HG03439 (cell line): ENCODE results near the gene FBP2.
"Not testable (repeated sequence)": the region's sequence is repeated elsewhere in the genome, so short reads cannot be mapped to it uniquely, and the experiment has no call there.

Experiments used
- ATAC-seq: cut with Tn5 transposase; IDR thresholded peaks from one replicate; pipeline ENCODE4 v1.9.1; 2021; ENCODE audit warnings: mild to moderate bottlenecking, moderate library complexity; ENCODE audit not compliant: unreplicated experiment

The FBP2 gene

DNA sequence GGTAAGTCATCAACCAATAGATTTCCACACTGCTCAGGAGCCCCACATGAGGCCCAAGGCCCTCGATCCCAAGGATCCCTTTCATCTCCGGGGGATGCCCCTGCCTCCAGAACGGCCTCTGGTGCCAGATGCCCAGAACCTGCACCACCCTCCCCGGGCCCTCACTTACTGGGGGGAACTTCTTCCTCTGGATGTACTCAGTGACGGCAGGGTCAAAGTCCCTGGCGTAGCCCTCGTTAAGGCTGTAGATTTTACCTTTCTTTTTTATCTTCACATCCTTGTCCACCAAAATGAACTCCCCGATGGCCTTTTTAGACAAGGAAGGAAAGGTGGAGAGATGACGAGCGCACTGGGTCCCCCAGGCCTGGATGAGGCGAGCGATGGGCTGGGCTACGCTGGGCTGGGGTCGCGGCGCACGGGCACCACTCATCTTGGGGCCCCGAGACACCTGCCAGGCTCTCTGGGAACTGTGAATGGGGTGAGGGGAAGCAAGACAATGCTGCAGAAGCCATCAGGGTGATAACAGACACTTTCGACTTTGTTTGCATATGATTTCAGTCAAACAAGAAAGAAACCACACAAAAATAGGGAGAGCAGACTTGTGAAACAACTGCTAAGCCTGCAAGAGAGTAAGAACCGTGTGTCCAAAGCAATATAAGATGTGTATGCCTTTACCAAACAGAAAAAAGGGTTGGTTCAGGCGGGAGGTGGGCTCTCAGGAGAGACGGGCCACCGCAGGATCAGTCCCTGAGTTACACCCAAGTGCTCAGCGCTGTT, 13.2 kb upstream of the FBP2 start:
- ATAC-seq, result no peak

DNA sequence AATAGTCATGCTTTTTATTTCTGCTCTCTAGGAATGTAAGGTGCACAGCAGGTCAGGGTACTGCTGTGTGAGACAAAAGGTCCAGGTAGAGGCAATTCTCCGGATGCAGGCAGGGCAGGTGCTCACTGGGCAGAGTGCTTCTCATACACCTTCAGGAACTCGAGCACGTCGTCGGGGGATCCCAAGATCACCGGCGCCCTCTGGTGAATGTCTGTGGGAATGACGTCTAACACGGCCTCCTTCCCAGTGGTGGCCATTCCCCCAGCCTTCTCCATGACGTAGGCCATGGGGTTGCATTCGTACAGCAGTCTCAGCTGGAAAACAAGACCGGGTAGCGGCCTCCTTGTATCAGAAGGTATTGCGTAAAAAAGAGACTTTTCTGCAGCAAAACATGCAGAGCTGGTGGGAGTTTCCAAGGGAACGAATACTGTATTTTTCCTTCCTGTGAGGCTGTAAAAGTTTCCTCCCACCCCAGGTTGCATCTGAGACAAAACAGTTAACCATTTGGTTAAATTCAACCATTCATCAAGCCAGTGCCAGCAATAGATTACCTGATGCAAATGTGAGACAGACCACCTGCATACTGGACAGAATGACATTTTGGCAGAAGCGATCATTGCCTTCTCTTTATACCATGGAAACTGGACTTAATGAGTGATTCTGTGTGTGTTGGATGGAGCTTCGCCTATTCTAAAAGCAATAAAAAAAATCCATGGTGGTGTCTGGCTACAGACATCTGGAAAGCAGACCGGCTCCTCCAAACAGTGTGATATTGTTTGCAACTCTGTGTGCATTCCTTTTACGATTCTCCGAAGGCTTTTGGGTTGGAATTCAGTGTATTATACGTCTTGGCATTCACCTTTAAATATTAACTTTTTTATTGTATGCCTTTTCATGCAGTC, 9.9 kb upstream of the FBP2 start:
- ATAC-seq, result no peak

DNA sequence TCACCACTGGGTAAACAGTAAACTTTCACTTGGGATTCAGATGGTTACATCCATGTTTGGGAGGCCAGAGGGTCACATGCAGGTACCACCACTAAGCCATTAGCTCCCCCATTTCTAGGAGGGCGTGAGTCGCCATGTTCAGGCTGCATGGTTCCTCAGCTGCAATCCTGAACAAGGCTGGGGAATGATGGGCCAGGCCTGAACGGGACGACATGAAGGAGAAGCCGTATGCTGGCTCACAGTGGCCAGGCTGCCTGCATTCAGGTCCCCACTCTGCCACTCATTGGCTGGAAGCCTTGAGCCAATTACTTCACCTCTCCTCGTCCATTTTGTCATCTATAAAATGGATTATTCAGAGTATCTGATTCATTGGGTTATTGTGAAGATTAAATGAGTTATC, 9.0 kb upstream of the FBP2 start:
- ATAC-seq, result no peak

DNA sequence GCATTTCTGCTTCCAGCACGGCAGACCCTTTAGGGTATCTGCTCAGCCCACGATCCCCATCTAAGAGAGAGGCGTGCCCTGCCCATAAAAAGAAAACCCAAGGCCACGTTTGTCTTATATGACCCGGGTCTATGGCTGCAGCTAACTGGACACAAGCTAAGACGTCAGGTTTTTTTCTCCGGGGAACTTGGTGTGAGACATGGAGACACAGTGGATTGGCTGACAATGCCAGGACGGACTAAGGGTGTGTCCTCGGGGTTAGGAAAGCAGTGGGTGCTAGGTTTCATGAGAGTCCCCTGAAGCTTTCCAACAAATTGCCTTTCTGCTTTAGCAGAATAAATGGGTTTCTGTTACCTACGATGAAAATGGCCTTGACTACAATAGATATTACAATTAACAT, 7.1 kb upstream of the FBP2 start:
- ATAC-seq, result no peak

DNA sequence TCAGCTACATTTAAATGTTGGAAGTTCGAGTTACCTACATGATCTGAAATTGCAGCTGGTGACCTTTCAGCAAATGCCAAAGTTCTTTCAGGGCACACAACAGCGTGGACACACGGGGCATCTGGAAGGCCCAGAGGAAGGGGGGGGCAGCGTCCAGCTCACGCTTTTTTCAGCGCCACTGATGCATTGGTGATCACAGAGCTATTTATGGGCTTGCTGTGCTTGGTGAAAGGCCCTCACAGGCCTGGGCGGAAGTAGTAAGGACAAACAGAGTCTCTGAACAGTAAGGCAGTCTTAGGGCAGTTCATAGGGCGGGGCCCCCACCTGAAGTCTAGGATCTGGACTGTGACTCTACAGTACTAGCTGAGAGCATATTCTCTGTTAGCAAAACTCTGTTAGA, 6.6 kb upstream of the FBP2 start:
- ATAC-seq, result no peak

DNA sequence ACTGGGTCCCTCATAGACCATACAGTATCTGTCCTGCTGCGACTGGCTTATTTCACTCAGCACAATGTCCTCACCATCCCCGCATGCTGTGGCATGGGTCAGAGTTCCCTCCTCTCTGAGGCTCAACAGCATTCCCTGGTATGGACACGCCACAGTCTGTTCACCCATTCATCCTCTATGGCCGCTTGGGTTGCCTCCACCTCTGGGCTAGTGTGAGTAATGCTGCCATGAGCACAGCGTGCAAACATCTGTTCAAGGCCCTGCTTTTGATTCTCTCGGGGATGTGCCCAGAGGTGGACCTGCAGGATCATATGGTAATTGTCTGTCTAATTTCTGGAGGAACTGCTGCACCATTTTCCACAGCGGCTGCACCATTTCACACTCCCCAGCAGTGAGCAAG, 5.5 kb upstream of the FBP2 start:
- no peak for ATAC-seq

DNA sequence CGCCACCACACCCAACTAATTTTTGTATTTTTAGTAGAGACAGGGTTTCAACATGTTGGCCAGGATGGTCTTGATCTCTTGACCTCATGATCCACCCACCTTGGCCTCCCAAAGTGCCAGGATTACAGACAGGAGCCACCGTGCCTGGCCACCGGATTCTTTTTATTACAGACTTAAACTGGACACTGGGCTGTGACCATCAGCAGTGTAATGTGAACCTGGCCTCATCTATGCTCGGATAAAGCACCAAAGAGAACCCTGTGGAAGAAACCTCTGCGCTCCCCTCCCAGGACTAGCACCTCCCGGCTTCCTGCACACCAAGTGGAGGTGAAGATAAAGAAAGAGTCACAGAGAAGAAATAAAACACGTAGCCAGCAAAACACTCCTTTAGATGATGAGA, 941 bp downstream of the FBP2 start:
- not testable (repeated sequence) for ATAC-seq

DNA sequence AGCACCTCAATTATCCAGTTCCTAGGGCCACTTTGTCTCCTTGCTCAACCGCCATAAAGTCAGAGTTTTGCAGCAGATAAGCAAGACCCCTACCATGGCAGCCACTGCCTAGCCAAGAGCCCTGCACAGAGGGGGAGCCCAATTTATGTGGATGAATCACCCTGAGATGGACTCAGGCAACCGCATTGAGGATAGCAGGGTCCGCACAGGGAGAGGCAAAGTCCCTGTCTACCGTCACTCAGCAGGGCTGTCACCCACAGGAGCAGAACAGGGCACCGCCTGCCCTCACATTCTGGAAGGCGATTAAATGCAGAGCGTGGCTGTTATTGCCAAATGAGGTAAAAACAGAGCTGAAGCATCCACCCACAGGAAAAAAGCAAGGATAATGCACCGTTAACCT, 1.7 kb downstream of the FBP2 start:
- no peak for ATAC-seq

DNA sequence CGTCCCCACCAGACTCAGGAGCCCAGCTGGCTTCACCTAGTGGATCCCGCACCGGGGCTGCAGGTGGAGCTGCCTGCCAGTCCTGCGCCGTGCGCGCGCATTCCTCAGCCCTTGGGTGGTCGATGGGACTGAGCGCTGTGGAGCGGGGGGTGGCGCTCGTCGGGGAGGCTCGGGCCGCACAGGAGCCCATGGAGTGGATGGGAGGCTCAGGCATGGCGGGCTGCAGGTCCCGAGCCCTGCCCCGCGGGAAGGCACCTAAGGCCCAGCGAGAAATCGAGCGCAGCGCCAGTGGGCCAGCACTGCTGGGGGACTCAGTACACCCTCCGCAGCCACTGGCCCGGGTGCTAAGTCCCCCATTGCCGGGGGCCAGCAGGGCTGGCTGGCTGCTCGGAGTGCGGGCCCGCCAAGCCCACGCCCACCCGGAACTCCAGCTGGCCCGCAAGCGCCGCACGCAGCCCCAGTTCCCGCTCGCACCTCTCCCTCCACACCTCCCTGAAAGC, 2.5 kb downstream of the FBP2 start:
- not testable (repeated sequence) for ATAC-seq

DNA sequence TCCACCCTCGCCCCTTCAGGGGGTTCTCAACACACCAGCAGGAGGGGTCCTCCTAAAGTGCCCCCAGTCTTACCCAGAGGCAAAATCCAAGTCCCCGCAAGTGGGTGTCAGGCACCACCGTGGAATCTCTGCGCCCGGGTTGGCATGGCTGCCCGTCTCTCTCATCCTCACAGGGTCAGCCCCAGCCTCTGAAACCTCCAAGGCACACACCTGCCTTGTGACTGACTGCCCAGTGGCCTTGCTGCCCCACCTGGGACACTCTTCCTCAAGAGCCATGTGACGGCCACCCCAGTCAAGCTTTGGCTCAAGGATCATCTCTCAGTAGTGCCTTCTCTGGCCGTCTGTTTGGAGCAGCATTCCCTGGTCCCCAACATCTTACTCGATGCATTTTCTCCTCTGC, 4.9 kb downstream of the FBP2 start:
- no peak for ATAC-seq

DNA sequence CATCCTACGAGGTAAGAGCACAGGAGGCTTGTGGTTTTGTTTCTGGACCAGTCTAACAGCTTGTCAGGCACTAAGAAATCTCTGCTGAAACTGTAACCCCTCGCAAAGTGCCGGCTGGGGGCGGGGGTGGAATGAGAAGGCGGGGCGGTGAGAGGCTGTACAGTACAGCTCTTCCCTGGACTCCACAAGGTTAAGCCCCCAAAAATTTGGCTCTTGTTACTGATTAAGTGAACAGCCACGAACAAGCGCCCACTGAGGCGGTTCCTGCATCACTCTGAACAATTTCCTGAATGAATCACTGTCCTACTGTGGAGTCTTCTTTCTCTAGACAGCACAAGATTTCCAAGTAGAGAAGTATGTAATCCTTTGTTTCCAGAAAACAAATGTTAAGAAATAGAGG, 6.8 kb downstream of the FBP2 start:
- no peak for ATAC-seq

DNA sequence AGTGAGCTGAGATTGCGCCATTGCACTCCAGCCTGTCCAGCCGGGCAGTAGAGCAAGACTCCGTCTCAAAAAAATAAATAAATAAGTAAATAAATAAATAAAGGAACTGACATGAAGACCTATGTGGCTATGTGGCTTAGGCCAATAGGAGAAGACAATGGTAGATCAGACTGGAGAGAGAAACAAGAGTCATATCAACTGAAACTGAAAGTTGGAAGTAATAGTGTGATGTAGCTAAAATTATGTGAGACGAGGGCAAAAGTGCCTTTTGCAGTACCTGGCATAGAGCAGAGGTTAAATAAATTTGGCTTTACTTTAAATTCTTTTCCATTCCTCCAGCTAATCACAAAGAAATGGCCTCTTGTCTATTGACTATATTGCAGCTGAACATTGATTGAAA, 7.3 kb downstream of the FBP2 start:
- no peak for ATAC-seq

DNA sequence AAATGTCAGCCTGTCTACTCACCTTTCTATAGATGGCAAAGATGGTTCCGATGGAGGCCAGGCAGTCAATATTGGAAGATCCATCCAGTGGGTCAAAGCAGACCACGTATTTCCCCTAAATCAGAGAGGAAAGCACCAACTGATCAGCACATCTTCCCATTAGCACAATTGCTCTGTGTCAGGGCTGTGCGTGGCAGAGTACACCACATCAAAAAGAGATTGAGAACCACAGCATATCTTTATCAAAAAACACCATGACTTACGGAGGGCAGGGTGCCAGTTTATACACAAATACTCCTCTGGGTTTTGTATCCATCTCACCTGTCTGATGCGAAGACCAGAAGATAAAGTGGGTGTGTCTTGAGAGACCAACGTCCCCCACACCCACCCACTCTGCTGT, 9.1 kb downstream of the FBP2 start:
- no peak for ATAC-seq

DNA sequence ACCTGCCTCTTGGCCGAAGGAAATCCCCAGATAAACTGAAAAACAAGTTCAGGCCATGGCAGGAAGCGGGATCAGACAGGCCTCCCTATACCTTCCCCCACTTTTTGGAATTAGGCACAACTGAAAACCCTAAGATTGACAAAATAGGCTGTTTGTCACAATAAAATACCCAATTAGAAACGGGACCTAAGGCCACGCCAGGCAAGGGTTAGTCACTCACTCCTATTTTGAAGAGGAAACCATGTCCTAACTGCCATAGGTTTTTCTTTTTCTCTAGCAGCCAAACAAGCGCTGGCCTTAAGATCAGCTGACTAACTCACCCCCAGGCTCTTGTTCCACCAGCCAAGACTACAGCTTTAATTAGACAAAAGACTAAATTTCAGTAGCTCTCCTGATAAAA, 11.9 kb downstream of the FBP2 start:
- ATAC-seq, result no peak

DNA sequence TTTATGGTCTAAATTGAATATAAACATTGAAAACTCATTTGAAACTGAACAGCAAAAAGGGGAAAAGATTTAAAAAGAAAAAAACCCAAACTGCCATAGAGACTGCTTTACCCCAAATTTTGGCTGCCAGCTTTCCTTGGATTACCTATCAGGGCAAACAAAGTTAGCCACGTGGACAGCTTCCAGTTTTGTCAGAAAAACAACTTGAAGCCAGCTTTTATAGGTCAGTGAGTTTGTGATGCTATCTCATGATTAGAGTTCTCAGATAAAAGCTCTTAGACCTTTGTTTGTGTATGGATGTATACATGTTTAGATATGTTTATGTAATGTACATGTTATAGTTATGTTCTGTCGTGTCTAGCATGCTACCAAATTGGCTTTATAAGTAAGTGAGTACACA, 16.1 kb downstream of the FBP2 start:
- ATAC-seq, result no peak

DNA sequence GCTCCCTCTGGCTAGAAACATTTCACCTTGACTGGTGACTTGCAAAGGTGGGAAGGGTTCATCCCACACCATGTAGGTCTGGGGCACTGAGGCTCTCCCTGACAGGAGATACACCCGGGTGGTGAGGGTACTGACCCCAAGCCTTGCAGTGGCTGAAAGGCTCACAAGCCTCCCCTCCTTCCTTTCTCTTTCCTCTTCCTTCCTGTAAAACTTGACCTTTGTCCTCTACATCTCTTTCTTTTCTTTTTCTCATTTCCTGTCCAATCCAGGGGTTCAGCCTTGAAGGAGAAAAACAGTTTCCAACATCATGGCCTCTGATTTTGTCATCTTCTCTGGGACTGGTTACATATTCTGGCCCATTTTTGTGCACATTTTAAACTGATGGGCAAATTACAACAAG, 16.6 kb downstream of the FBP2 start:
- ATAC-seq, result no peak

DNA sequence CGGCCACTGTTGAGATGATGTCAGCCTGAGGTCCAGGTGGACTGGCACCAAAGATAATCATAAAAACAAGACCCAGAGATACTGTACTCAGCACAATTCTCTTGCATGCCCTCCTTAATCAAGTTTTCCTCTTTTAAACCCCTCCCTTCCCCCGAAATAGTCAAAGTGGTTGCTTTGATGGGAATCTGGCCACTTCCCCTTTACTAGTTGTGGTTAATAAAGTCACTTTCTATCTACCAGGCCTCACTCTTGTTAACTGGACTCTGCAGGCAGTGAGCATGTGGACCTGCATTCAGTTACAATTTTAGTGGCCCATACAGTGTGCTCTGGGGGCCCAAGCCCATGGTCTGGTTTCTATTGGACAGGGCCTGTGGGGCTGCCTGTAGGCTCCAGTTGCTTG, 17.5 kb downstream of the FBP2 start:
- no peak for ATAC-seq

DNA sequence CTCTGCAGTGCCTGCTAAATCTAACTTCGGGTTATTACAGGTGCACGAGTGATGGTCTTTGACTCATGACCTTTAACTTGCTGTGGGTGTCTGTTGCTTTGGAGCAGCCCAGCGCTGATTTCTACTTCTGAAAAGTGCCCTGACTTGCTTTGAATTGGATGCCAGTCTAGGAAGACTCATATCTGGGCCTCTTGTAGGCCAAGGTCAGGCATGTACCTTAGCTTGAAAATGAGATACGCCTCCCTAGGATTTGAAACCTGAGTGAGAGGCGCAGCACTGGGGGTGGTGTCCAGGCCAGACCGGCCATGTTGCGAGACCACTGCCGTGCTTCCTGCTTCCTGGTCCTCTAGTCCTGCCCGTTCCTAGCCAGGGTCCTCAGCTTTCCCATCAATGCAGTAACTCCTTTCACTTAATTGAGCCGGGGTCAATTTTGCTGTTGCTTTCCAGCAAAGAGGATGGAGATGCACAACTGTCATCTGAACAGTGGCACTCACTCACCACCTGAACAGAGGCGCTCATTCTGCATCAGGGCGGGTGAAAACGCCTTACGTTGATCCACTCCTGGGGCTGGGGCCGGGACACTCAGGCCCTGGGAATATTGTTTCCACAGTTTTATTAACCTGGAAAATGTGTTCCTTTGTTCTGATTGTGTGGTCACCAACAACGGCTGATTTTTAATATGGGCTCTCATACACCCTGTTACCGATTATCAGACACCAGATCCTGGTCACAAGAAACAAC, 24.5 kb downstream of the FBP2 start:
- ATAC-seq, result no peak

DNA sequence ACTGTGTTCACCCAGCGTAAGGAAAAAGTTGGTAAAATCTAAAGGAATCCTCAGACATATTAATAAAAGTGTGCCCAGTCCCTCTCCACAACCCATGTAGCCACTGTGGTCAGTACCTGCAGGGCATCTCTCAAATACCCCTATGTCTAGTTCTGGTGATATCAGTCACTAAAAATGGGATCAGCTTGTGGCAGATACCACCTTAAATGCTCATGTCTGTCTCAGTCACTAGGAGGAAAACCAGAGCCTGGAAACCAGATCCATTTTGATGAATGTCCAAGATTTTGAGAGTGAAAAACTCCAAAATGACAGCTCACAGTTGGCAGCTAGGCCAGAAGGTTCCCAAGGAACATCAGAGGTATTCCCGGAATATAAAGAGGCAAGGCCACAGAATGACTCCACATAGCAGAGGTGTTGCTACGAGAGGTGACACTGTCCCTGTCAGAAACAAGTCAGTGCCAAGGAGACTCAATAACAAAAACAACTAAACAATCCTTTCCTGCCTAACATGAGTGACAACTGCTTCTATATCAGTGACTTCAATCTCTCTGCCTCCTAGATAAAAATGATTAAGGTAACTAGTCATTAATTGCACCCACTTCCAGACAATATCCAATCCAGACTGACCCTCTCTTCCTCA, 25.3 kb downstream of the FBP2 start:
- no peak for ATAC-seq

DNA sequence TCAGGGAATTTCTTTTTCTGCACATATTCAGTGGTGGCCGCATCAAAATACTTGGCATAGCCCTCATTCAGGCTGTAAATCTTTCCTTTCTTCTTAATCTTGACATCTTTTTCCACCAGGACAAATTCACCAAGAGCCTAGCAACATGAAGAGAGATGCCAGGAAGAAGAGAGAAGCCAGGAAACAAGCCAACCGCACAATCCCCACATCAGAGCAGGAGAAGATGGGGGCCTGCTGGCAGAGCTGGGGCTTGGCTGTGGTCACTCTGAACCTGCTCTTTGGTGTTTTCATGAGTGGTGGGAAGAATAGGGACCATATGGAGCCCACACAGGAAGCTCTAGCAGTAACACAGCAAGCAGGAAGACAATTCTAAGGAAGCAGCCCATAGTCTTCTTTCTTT, 26.4 kb downstream of the FBP2 start:
- ATAC-seq, result no peak

DNA sequence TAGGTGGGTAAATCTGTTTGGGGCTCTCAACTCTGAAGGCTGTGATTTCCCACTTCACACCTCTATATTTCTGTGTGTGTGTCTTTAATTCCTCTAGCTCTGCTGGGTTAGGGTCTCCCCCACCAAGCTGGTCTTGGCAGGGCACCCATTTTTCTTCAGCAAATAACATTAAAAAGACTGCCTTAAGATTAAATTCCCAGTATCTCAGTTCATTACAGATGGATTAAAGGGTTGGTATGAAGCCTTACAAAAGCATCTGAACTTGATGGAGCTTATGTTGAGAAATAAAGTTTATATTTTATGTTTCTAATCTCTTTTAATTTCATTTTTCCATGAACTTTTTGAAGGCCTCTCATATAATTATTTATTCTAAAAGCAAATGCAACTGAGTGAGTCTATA, 27.1 kb downstream of the FBP2 start:
- no peak for ATAC-seq
